DND-41 (cell line): ENCODE results near the gene PTPN9.

Experiments used
- ATAC-seq: fragments of 200-7000 bp; cut with Tn5 transposase; 3 replicates; pipeline ENCODE4 v1.9.1; 2021; ENCODE audit warnings: low read depth; ENCODE audit not compliant: insufficient read depth
- DNase-seq: peaks from one replicate; pipeline ENCODE4 v3.0.0-alpha.2; 2020
- H2AFZ ChIP-seq: 2 replicates; pipeline ENCODE4 v1.6.0; 2012; ENCODE audit warnings: low read depth, low read length
- H3K27ac ChIP-seq: 2 replicates; pipeline ENCODE4 v1.5.1; 2012; ENCODE audit warnings: low read length, inconsistent platforms
- H3K27me3 ChIP-seq: fragments of 200-600 bp; sonication (generic); 2 replicates; pipeline ENCODE4 v1.6.0; 2012; ENCODE audit warnings: low read length, mild to moderate bottlenecking, inconsistent platforms; ENCODE audit not compliant: insufficient read depth, poor library complexity
- H3K36me3 ChIP-seq: 2 replicates; pipeline ENCODE4 v1.5.1; 2012; ENCODE audit warnings: low read length, inconsistent platforms; ENCODE audit not compliant: insufficient read depth
- H3K4me1 ChIP-seq: 2 replicates; pipeline ENCODE4 v1.5.1; 2012; ENCODE audit warnings: mild to moderate bottlenecking, low read length; ENCODE audit not compliant: insufficient read depth
- H3K4me2 ChIP-seq: 2 replicates; pipeline ENCODE4 v1.6.0; 2012; ENCODE audit warnings: mild to moderate bottlenecking, moderate library complexity, low read length, inconsistent platforms; ENCODE audit not compliant: insufficient read depth
- H3K4me3 ChIP-seq, 2 experiments: fragments of 200-600 bp in 1 of 2; shearing (Covaris generic) in 1 of 2; 2 replicates each; pipeline ENCODE4 v1.5.1; 2012 to 2016; ENCODE audit warnings: inconsistent platforms in 2 of 2, low read length in 2 of 2, mild to moderate bottlenecking in 2 of 2, low read depth in 1 of 2, moderate library complexity in 1 of 2
- H3K79me2 ChIP-seq: 2 replicates; pipeline ENCODE4 v1.6.0; 2012; ENCODE audit warnings: low read length, inconsistent platforms; ENCODE audit not compliant: insufficient read depth
- H3K9ac ChIP-seq: 2 replicates; pipeline ENCODE4 v1.6.0; 2012; ENCODE audit warnings: low read depth, mild to moderate bottlenecking, inconsistent platforms, low read length, moderate library complexity
- H3K9me3 ChIP-seq: 2 replicates; pipeline ENCODE4 v1.5.1; 2012; ENCODE audit warnings: low read length, moderate library complexity, mild to moderate bottlenecking, inconsistent platforms; ENCODE audit not compliant: insufficient read depth, severe bottlenecking
- H4K20me1 ChIP-seq: 2 replicates; pipeline ENCODE4 v1.6.0; 2012; ENCODE audit warnings: low read length; ENCODE audit not compliant: insufficient read depth
- CTCF ChIP-seq: IDR thresholded peaks from 2 replicates; pipeline ENCODE4 v1.5.1; 2012; ENCODE audit warnings: borderline replicate concordance, low read length, moderate library complexity, mild to moderate bottlenecking; ENCODE audit not compliant: poor library complexity, severe bottlenecking; ENCODE audit errors: extremely low read depth
- EZH2 ChIP-seq: IDR thresholded peaks from 3 replicates; pipeline ENCODE4 v1.6.1; 2012; ENCODE audit warnings: borderline replicate concordance, low read depth, mild to moderate bottlenecking, moderate library complexity, low read length, inconsistent platforms; ENCODE audit not compliant: severe bottlenecking

Gene PTPN9

GRCh38 chr15:75455424-75455981 lies 123.6 kb downstream of the PTPN9 start:
- Histone ChIP-seq H3K27ac (peak overlapping the region; percentile 80), H3K79me2 (peaks cover 20% of the 10 kb centered on the region), H3K9ac (peak overlapping the region; percentile 81), H4K20me1 (peaks cover 1% of the 10 kb centered on the region), H3K4me1 (peaks cover 20% of the 10 kb centered on the region), H3K4me2 (peak overlapping the region; percentile 87), H2AFZ (peak overlapping the region; percentile 90), H3K36me3 (peaks cover under 1% of the 10 kb centered on the region; the same call in 1 of the 2 replicates), H3K9me3 (no peaks in the 10 kb centered on the region), H3K27me3 (no peaks in the 10 kb centered on the region), H3K4me3 (peak overlapping the region; percentile 86 to 89)
- no peak for TF ChIP-seq CTCF
- no peak for TF ChIP-seq EZH2
- ATAC-seq (no peak), DNase-seq (peak; percentile 84)

- no peaks in the 10 kb centered on the region for H3K9me3 ChIP-seq
- H3K27ac ChIP-seq = peak overlapping the region; percentile 80
- H3K27me3 ChIP-seq = no peaks in the 10 kb centered on the region
- H3K4me1 ChIP-seq = peaks cover 28% of the 10 kb centered on the region
- peak overlapping the region; percentile 87 for H3K4me2 ChIP-seq
- peak; percentile 80 for DNase-seq
- H4K20me1 ChIP-seq = peaks cover 9% of the 10 kb centered on the region
- ATAC-seq = no peak
- peaks cover 2% of the 10 kb centered on the region; the same call in 1 of the 2 replicates for H3K36me3 ChIP-seq
- H3K9ac ChIP-seq = peak overlapping the region; percentile 81
- TF ChIP-seq CTCF (no peak), EZH2 (no peak)
- H3K4me3 ChIP-seq = peak overlapping the region; percentile 86 to 89
- H2AFZ ChIP-seq = peak overlapping the region; percentile 90
- H3K79me2 ChIP-seq = peaks cover 28% of the 10 kb centered on the region
Measured at GRCh38 chr15:75454471-75455378, 124.4 kb downstream of the PTPN9 start.

- DNase-seq = peak; percentile 98
- peak overlapping the region; percentile 86 to 89 for H3K4me3 ChIP-seq
- peak overlapping the region; percentile 90 for H2AFZ ChIP-seq
- H3K36me3 ChIP-seq = peaks cover 2% of the 10 kb centered on the region; the same call in 1 of the 2 replicates
- peak overlapping the region; percentile 94 for H3K27ac ChIP-seq
- H4K20me1 ChIP-seq = peaks cover 17% of the 10 kb centered on the region
- no peaks in the 10 kb centered on the region for H3K27me3 ChIP-seq
- ATAC-seq = peak; percentile 44
- TF ChIP-seq CTCF (no peak), EZH2 (no peak)
- H3K4me2 ChIP-seq = peak overlapping the region; percentile 89
- H3K4me1 ChIP-seq = peaks cover 36% of the 10 kb centered on the region
- H3K79me2 ChIP-seq = peaks cover 36% of the 10 kb centered on the region
- H3K9ac ChIP-seq = peak overlapping the region; percentile 90
- no peaks in the 10 kb centered on the region for H3K9me3 ChIP-seq
Measured at GRCh38 chr15:75453703-75454470, 125.2 kb downstream of the PTPN9 start.
